ENCODE measurements around the gene MORN1.
"Not testable (repeated sequence)": the region's sequence is repeated elsewhere in the genome, so short reads cannot be mapped to it uniquely, and the experiment has no call there.

The MORN1 gene

GRCh38 chr1:2296614-2297013 lies 94.7 kb downstream of the MORN1 start:
- TF ChIP-seq CTCF (conservative IDR thresholded peaks at IDR 0.05; ENCODE audit: low read depth, low read length), result no peak
- no peak for DNase-seq (ENCODE audit: low read depth)
- H3K4me3 ChIP-seq (ENCODE audit: low read length), result no peak overlapping the region

GRCh38 chr1:2296211-2296610 lies 95.1 kb downstream of the MORN1 start:
- H3K4me3 ChIP-seq (ENCODE audit: low read length); DNase-seq (ENCODE audit: low read depth): not testable (repeated sequence)

GRCh38 chr1:2295526-2295925 lies 95.8 kb downstream of the MORN1 start:
- DNase-seq (ENCODE audit: low read depth), result no peak
- no peak for TF ChIP-seq CTCF (conservative IDR thresholded peaks at IDR 0.05; ENCODE audit: low read depth, low read length)

GRCh38 chr1:2294725-2295078 lies 96.7 kb downstream of the MORN1 start:
- no peak overlapping the region for H3K4me3 ChIP-seq (ENCODE audit: low read length)
- DNase-seq (ENCODE audit: low read depth), result no peak
- TF ChIP-seq CTCF (conservative IDR thresholded peaks at IDR 0.05; ENCODE audit: low read depth, low read length), result no peak

More at GRCh38 chr1:2295526-2295925, 95.8 kb downstream of the MORN1 start:
- no peak overlapping the region for H3K4me3 ChIP-seq (ENCODE audit: low read length)

- no peak for TF ChIP-seq CTCF (conservative IDR thresholded peaks at IDR 0.05; ENCODE audit: low read depth, low read length)
- DNase-seq (ENCODE audit: low read depth), result no peak
- H3K4me3 ChIP-seq (ENCODE audit: low read length), result no peak overlapping the region
These were observed 97.2 kb downstream of the MORN1 start for GRCh38 chr1:2294033-2294724.

- no peak for TF ChIP-seq CTCF (conservative IDR thresholded peaks at IDR 0.05; ENCODE audit: low read depth, low read length)
- no peak overlapping the region for H3K4me3 ChIP-seq (ENCODE audit: low read length)
- no peak for DNase-seq (ENCODE audit: low read depth)
These were observed 98.5 kb downstream of the MORN1 start for GRCh38 chr1:2292725-2293450.

GRCh38 chr1:2291577-2291976 lies 99.8 kb downstream of the MORN1 start:
- no peak for DNase-seq (ENCODE audit: low read depth)
- no peak overlapping the region for H3K4me3 ChIP-seq (ENCODE audit: low read length)
- no peak for TF ChIP-seq CTCF (conservative IDR thresholded peaks at IDR 0.05; ENCODE audit: low read depth, low read length)
